ENCODE data around the gene KMT2D. TPM values are rescaled to one million over a fixed set of nuclear protein-coding genes. Genes with fewer than 3 reads are reported as not detected.

The KMT2D gene
- total and polyA plus RNA-seq, 2 of the 8 experiments (the other 6 are each of a cell fraction or from before 2014, with no cell fraction given), result 9.1 to 86.3 TPM

GRCh38 chr12:49032679-49033447, 27.7 kb downstream of the KMT2D start (continued):
- TF ChIP-seq, protein P1, sequence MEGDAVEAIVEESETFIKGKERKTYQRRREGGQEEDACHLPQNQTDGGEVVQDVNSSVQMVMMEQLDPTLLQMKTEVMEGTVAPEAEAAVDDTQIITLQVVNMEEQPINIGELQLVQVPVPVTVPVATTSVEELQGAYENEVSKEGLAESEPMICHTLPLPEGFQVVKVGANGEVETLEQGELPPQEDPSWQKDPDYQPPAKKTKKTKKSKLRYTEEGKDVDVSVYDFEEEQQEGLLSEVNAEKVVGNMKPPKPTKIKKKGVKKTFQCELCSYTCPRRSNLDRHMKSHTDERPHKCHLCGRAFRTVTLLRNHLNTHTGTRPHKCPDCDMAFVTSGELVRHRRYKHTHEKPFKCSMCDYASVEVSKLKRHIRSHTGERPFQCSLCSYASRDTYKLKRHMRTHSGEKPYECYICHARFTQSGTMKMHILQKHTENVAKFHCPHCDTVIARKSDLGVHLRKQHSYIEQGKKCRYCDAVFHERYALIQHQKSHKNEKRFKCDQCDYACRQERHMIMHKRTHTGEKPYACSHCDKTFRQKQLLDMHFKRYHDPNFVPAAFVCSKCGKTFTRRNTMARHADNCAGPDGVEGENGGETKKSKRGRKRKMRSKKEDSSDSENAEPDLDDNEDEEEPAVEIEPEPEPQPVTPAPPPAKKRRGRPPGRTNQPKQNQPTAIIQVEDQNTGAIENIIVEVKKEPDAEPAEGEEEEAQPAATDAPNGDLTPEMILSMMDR (IDR thresholded peaks at IDR 0.05; ENCODE audit: control extremely low read depth in 1 of 3, insufficient read depth in 1 of 3, low read depth in 1 of 3, low read length in 3 of 3), result no peak
- no peak for TF ChIP-seq EZH2 (IDR thresholded peaks at IDR 0.05; ENCODE audit: low read depth, low read length, severe bottlenecking)
- TF ChIP-seq ATF3 (IDR thresholded peaks at IDR 0.05; ENCODE audit: insufficient read depth, low read depth, low read length), result no peak
- TF ChIP-seq BCL11A (IDR thresholded peaks at IDR 0.05; ENCODE audit: low read depth in 2 of 2, low read length in 2 of 2), result no peak
- TF ChIP-seq USF2 (IDR thresholded peaks at IDR 0.05; ENCODE audit: low read length), result no peak
- no peak for TF ChIP-seq JUND (IDR thresholded peaks at IDR 0.05; ENCODE audit: low read length)
- no peak for TF ChIP-seq KDM1A (IDR thresholded peaks at IDR 0.05; ENCODE audit: borderline replicate concordance, low read length)
- no peak for TF ChIP-seq RNF2 (IDR thresholded peaks at IDR 0.05; ENCODE audit: borderline replicate concordance, low read depth, low read length, missing control alignments, poor library complexity, severe bottlenecking)

Measured in H1 (cell line).